Stimulated activated CD4-positive, alpha-beta T cell treated with anti-CD3 and anti-CD28 coated beads, Interleukin-1b, Interleukin-23, amount 100 ng/mL, for 24 hours (primary cell): ENCODE measurements around the gene SH3RF1.

Experiments
- DNase-seq, 4 experiments: peaks; one replicate each; pipeline ENCODE4 v3.0.0-alpha.2; 2020; ENCODE audit warnings: low read depth in 4 of 4, low spot score in 1 of 4

SH3RF1 gene

DNA sequence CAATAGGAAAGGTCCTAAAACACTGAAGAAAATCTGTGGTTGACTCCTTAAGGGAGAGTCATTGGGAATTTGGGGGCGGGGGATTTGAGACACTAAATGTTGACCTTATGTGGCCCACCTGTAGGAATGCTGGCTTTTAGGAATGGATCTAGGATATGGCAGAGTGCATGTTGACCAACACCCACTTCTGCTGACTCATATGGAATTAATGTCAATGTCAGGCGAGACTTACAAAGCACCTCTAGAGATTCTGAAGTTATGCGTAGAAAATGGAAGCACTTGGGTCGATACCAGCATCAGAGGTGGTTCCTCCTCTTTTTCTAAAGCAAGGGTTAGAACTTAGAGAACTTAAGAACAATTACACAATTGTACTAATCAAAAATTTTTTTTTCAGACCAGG, 160.1 kb downstream of the SH3RF1 start:
- no peak for DNase-seq

DNA sequence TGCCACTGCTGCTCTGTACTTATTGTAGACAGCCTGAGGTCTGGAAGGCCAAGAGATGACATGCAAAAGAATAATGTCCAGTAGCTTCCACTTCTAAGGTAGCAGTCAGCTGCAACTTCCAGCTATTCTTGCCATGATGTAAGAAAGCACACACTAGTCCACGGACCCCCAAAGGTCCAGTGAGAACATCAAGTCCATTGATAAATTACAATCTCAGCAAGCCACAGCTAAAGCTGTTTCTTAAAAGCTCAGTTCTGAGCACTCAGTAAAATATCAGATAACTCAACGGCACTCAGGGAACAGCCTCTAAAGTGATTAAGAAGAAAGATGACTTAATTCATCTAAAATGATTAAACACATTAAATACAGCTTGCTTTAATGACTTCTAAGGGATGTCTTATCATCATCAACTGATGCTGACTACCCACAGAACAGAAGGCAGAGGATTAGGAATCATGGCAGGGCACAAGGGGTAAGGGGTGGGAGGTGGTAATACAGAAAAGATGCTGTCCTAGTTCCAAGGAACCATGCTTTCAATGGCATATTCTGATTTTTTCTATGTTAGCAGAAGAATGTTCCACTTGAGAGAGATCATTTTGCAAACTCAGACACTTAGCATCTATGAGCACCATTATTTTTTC, 161.6 kb downstream of the SH3RF1 start:
- DNase-seq: no peak

DNA sequence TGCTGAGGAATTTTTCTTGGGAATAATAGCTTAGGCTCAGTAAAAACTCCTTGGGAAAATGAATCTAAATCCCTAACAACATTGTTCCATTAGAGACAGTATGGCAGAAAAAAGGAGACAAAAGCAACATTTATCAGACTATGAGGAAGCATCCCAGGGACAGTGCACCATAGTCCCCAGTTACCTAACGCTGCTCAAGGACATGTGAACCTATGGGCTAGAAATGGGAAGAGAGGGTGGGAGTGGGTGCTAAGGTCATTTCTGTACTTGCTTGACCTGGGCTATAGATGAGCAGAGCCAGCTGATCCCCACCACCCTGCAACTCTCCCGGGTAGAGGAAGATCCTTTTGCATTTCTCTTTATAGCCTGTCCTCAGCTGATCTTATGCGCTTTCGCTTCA, 162.5 kb downstream of the SH3RF1 start:
- DNase-seq: no peak

DNA sequence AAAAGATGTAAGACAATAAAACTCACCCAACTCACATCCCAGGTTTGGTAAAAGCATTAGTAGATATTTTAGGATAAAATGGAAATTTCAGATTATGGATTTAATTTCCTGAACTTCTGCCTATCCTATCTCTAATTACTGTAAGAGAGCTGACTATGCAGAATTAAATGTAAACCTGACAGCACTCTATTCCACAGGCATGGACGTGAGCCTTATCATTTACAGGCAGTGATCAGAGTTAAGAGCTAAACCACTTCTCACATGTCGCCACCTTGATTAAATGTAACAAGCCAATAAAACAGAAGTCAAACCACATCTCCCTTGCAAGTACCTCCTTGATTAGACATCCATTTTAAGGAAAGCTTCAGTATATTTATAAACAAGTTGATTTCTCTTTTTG, 163.2 kb downstream of the SH3RF1 start:
- DNase-seq: no peak

DNA sequence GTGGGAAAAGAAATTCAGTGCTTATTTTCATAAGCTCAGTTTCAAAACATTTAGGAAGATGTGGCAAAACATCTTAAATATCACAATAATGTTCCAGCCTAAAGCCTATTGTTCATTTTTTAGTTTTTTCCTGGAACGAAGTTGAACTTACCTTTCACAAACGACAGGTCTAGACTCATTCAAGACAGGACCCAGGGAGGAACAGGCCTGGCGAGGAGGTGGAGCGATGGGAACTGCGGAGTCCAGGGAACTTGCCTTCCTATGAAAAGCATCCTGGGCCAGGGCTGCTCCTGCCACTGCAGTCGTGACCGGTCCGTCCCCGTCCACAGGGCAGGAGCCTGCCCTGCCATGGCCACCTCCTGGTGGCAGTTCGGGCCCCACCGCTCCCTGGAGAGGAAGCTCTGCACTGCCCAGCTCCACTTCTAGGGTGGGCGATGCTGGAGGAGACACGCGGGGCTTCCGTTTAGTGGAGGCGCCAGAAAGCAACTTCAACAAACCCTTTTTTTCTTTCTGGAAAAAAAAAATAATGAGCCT, 164.0 kb downstream of the SH3RF1 start:
- no peak for DNase-seq

DNA sequence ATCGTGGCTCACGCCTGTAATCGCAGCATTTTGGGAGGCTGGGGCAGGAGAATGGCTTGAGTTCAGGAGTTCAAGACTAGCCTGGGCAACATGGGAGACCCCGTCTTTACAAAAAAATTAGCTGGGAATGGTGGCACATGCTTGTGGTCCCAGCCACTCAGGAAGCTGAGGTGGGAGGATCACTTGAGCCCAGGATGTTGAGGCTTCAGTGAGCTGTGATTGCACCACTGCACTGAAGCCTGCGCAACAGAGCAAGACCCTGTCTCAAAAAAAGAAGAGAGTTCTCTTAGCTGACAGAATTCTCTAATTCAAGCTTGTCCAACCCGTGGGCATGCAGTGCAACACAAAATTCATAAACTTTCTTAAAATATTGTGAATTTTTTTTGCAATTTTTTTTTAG, 165.1 kb downstream of the SH3RF1 start:
- DNase-seq: no peak

DNA sequence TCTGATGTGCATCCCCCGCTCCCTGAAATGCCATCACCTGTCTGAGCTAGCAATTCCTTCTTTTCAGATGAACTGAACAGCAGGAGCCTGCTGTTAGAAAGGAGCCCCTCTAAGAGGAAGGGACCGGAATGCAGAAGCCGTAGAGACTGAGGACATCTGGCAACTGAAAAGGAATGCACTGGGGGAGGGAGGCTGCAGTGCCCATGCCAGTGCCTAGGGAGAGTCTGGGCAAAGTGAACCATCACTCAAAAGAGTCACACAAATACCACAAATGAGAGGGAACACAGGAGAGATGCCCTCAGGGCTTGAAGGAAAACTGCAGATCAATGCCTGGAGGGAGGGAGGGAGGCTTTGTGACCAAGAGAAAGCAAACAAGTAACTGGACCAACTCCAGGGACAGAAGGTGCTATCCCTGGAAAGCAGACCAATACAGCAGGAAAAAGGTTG, 166.8 kb downstream of the SH3RF1 start:
- DNase-seq: no peak

DNA sequence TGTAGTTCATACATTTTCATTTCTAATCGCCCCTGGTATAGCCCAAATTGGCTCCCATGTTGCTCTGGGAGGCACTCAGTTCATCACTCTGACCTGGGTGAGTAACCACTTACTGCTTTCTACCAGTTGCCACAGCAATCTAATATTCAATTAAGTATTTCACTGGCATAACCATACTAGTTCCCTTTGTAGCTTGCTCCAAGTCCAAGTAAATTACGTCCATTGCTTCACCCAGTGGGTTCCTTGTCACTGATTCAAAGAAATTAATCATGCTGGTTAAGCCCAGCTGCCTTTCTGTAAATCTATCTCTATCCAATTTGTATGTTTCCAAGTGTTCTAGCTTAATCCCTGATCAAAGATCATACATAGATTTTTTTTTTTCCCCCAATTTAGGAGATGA, 168.7 kb downstream of the SH3RF1 start:
- no peak for DNase-seq

DNA sequence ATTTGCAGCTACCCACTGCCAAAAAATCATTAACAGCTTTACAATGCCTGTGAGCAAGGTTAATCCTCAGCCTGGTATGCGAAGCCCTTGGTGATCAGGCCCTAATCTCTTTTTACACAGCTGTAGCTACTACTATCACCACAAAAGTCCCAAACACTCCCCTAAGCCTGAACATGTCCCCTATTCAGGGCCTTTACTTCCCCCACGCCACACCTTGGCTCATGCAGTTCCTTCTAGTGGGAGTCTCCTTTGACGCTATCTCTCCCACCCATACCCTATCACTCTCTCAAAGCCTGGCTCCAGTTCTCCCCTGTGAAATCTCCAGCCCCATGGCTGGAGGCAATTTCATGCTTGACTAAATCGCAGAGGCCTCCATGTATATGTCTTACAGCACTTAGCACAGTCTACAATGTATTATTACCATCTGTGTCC, 170.1 kb downstream of the SH3RF1 start:
- DNase-seq: no peak

DNA sequence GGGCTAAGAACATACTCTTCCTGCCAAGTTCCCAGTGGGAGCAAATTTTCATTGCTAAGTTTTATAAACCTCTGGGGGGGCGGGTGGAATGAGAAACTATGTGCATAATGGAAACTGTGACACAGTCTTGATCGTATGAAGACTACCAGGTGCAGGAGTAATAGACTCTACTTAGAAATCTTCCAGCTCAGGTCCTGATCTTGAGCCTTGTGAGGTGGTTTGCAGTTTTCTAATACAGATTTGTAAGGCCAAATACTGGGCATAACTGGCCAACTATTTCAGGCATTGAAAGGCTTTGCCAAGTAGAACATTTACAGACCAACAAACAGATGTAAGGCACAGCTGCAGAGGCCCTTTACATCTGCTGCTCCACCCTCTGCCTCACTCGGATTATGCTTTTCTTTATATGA, 171.0 kb downstream of the SH3RF1 start:
- DNase-seq: no peak

DNA sequence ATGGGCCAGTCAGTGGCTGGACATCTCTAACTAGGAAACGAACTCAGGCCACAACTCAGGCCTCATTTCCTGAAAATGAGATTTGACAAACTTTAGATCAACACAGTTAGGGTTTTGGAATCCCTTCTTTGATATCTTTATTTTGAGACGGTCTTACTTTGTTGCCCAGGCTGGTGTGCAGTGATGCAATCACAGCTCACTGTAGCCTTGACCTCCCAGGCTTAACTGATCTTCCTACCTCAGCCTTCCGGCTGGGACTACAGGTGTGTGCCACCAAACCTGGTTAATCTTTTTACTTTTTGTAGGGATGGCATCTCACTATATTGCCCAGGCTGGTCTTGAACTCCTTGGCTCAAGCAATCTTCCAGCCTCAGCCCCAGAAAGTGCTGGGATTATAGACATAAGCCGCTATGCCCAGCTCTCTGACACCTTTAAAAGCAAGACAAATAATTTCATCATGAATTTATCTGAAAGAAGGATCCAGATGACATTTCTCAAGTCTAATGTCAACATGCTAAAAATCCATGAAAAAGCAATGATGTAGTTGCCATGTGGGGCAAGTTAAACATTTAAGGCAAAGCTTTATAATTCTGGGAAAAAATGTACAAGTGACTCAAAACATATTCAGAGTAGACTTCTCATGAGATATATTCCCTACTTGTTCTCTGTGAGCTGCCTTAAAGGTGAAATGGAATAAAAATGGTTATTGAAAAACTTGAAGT, 171.6 kb downstream of the SH3RF1 start:
- no peak for DNase-seq

DNA sequence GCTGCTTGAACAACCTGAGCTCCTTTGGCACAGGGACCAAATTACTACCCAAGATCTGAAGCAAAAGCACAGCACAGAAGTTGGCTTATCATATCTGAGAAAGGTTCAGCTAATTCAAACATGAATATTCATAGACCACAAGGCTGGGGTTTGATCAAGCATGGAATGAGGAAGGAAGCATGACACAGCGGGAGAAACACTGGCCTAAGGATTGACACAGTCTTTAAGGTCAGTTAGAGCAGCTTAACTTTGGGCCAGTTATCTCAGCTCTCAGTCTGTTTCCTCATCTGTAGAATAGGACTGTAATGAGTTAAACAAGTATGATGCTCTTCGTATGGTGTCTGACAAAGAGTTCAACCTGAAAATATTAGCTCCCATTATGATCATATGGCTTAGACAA, 172.2 kb downstream of the SH3RF1 start:
- DNase-seq: no peak

DNA sequence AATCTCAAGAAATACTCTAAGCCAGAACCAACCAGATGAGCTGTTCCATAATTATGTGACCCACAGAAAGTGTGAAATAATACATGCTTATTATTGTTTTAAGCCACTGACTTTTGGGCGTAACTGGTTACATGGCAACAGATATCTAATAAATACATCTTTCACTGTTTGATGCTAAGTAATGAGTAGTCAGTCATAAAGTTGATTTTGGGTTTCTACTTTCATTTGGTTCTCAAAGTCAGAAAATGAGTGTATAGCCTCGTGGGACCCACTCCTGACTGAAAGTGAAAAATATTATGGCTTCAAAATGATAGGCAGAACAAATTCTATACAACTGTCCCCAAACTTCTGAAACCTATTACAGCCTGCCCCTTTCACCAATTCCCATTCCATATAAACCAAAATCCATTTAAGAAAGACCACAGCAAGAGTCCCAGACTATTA, 172.7 kb downstream of the SH3RF1 start:
- no peak for DNase-seq

DNA sequence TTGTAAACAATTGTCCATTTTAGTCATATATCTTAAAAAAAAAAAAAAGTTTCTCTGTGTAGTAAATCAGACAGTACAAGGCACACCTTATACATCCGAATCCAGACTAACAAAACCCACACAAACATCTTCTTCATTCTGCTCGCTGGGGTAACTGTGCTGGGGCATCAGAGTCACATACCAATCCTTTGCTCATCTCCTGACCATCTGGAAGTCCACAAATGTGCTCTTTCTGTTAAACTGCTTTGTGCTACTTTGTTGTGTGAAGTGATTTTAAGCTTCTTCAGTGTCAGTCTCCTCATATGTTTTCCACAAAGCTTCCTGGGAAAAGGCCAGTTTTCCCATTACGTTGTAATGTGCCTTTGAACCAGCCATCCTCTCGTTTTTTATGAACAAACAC, 174.5 kb downstream of the SH3RF1 start:
- DNase-seq: no peak

DNA sequence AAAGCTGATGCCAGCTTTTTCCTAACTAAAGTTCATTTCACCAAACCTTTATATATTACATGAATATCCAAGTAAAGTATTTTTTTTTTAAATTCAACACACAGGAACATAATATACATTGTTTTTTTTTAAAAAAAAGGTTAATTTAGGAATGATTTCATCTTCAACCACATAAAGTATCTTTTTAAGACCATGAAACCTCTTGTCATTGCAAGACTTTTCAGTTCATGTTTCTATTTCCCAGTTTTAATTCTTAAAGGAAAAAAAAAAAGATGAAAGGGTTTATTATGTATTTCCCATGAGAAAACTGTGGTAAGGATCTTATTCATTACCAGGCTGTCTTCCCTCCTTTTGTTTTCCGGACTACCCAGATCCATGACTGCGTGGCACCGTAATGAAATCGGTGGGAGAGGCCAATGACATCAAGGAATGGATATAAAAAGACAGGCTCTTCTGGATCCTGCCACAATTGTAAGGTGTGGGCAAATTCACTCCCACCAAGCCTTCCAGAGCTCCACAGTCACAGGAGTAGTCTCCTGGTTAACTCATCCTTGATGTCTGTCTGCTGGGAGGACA, 176.0 kb downstream of the SH3RF1 start:
- DNase-seq: no peak

DNA sequence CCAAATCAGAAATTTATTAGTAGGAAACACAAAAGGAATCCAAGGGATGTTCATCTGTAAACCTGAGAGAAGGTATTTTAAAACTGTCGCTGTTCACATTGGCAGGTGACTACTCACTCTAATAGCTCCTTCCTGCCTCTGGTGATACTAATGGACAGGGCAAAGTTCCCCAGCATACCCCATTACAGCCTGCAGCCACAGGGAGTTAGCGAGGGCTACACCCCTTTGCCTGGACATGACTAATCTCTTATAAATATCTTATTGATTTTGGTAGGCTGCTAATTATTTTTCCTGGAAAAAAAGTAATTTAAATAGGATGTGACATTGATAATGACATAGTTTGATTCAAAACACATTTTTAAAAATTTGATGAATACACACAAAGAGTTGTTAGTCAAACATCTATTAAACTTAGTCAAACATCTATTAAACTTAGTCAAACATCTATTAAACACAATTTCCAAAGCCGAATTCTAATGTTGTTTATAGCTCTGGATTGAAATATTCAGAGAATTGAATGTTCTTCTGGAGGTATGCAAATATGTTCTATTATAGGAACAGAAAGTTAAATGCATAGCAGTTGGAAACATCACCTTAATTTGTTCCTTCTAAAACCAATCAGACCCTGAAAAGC, 177.8 kb downstream of the SH3RF1 start:
- DNase-seq: no peak

DNA sequence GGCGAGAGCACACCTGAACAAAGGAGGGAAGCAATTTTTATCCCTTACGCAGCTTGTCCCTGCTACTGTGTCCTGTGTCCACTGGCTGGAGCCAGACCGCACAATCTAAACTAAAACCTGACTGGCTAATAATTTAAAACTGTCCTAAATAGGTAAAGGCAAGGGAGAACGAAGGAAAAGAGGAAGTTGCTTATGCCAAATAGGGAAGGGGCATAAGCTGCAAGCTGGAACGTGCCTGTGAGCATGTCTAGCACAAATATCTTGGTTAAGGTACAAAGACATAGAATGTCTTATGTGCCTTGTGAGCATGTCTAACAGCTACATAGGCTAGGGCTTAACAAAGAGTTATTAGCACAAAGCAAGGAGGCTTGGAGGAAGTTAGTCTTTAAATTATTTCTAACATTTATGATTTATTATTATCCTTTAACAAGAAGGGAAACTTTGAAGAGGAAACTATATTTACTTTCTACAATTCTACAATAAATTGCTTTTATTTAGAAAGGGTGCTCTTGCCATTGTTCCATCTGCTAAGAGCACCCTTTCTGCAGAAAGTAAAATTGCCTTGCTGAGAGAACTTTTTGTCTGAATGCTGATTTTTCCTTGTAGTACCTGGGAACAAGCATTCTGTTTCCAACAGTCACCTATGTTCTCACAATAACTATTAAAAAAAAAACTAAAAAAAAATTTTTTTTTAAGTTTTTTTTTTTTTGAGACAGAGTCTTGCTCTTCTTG, 180.1 kb downstream of the SH3RF1 start:
- DNase-seq: no peak

DNA sequence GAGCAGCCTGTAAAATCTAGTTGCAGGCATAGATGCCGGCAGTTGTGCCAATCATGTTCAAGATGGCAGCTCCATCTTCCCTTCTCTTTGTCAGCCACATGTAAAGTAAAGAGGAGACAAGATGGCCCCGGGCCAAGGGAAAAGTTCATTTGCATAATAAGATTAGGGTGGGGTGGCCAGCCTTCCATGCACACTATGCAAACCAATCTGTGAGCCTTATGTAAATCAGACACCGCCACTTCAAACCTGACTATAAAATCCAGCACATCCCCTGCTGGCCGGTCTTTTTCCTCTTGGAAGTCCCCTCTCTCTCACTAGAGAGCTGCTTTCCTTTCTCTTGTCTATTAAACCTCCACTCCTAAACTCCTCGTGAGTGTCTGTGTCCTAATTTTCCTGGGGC, 181.8 kb downstream of the SH3RF1 start:
- DNase-seq: no peak

DNA sequence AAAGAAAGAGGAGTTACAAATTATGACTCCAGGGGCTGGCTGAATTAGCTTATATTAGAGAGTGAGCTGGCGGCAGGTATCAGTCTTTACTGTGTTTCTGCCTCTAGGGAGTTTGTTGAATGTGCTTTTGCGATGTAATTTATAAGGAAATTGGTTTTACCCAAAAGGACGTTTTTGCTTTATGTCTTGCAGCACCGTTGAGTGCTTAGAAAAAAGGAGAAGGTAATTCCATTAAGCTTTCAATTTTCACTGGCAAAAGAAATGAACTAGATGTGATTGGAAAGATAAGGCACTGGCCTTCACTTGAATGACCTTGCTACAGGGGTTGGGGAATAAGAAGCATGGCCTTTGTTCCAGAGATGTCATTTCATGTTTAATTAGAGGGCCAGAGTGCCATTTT, 185.8 kb downstream of the SH3RF1 start:
- no peak for DNase-seq

DNA sequence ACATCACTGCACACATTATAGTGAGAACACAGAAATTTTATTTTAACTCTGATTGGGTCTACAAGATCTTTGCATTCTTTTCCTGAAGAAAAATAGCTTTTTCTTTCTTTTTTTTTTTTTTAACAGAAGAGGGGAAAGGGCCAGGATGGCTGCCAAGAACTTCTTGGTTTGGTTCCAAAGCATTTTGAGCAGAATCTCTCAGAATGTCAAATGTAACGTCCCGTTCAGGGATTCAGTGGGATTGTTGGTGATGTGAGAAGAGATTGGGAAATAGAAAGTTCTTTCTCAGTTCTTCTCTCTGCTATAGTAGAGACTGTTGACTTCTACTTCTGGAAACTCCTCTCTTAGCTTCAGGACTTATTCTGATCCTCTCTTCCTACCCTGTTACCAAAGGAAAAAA, 189.8 kb downstream of the SH3RF1 start:
- DNase-seq: no peak
